Brain microvascular endothelial cell (primary cell): ENCODE results near the gene GIPC1.

ENCODE experiments used
- DNase-seq: peaks from one replicate; pipeline ENCODE4 v3.0.0-alpha.2; 2020
- H3K27ac ChIP-seq: fragments of 250-450 bp; sonication (Bioruptor Pico); 2 replicates; pipeline ENCODE4 v1.5.1; 2020; ENCODE audit warnings: mild to moderate bottlenecking, moderate library complexity
- H3K27me3 ChIP-seq: fragments of 250-450 bp; sonication (Bioruptor Pico); replicated peaks from 2 replicates; pipeline ENCODE4 v1.5.1; 2020; ENCODE audit warnings: mild to moderate bottlenecking
- H3K36me3 ChIP-seq: fragments of 250-450 bp; sonication (Bioruptor Pico); replicated peaks from 2 replicates; pipeline ENCODE4 v1.5.1; 2020; ENCODE audit warnings: mild to moderate bottlenecking
- H3K4me3 ChIP-seq: 2 replicates; pipeline ENCODE4 v1.5.1; 2011; ENCODE audit warnings: low read depth, mild to moderate bottlenecking, control low read depth, low read length, moderate library complexity
- in situ Hi-C: cut with HindIII; loops from 2 replicates; pipeline ENCODE4 v1.10.0; 2017; ENCODE audit warnings: low sequenced_read_pairs, low pct_ligation_motif_present
- TF ChIP-seq, protein P1 (sequence below): IDR thresholded peaks from 2 replicates; pipeline ENCODE4 v1.5.1; 2011; ENCODE audit warnings: low read depth, mild to moderate bottlenecking, moderate library complexity, low read length, control low read depth, inconsistent platforms; ENCODE audit errors: missing control alignments

The GIPC1 gene

DNA sequence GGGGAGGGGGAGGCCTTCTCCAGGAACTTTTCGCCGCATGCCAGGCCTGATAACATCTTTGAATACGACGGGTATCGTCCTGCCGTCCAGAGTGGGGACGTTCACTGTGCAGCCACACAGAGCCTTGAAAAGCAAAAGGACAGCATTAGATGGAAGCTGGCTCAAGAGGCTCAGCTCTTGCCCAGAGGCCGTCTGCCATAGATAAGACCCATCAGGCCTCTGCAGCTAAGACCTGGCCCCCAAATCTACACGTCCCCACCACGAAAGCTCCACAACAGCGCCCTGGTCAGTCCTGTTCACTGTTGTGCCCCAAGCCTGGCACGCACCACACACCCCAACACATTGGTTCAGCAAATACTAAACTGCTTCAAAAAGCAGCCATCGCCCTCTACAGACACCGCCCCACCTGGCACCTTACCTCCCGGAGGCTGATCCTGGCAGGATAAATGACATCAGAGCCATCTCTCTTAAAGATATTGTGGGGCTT lies 20.2 kb upstream of the GIPC1 start:
- peak overlapping the region; percentile 86 for H3K4me3 ChIP-seq
- in situ Hi-C loops: no loop called here
- TF ChIP-seq, protein P1, sequence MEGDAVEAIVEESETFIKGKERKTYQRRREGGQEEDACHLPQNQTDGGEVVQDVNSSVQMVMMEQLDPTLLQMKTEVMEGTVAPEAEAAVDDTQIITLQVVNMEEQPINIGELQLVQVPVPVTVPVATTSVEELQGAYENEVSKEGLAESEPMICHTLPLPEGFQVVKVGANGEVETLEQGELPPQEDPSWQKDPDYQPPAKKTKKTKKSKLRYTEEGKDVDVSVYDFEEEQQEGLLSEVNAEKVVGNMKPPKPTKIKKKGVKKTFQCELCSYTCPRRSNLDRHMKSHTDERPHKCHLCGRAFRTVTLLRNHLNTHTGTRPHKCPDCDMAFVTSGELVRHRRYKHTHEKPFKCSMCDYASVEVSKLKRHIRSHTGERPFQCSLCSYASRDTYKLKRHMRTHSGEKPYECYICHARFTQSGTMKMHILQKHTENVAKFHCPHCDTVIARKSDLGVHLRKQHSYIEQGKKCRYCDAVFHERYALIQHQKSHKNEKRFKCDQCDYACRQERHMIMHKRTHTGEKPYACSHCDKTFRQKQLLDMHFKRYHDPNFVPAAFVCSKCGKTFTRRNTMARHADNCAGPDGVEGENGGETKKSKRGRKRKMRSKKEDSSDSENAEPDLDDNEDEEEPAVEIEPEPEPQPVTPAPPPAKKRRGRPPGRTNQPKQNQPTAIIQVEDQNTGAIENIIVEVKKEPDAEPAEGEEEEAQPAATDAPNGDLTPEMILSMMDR: no peak
- H3K27me3 ChIP-seq: no peaks in the 10 kb centered on the region
- peaks cover 28% of the 10 kb centered on the region for H3K36me3 ChIP-seq
- H3K27ac ChIP-seq: no peak overlapping the region
- DNase-seq: no peak

DNA sequence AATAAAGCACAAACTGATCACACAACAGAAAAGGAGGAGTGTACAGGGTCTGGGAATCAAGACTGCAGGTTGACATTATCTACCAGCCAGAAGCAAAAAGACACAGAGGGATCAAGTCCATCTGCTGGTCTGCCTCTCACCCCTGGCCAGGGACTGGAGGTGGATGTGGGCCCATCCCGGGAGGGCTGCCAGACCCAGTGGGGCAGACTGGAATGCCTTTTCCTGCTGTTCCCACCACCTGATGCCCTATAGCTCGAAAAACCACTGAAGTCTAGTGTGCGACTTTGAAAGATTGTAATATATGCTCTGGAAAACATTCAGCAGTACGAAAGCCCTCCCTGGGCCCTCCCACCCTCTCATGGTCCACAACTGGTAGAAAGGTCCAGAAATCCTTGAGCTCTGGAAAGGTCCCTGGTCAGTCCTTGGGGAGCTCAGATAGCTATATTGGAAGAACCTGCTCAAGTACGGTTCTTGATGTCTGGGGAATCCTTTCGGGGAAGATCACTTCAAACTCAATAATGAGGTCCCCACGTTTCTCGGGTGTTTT lies 19.6 kb upstream of the GIPC1 start:
- no peak for DNase-seq
- in situ Hi-C loops: no loop called here
- Histone ChIP-seq H3K27me3 (no peaks in the 10 kb centered on the region), H3K27ac (no peak overlapping the region), H3K4me3 (no peak overlapping the region), H3K36me3 (peaks cover 28% of the 10 kb centered on the region)
- TF ChIP-seq, protein P1: no peak

DNA sequence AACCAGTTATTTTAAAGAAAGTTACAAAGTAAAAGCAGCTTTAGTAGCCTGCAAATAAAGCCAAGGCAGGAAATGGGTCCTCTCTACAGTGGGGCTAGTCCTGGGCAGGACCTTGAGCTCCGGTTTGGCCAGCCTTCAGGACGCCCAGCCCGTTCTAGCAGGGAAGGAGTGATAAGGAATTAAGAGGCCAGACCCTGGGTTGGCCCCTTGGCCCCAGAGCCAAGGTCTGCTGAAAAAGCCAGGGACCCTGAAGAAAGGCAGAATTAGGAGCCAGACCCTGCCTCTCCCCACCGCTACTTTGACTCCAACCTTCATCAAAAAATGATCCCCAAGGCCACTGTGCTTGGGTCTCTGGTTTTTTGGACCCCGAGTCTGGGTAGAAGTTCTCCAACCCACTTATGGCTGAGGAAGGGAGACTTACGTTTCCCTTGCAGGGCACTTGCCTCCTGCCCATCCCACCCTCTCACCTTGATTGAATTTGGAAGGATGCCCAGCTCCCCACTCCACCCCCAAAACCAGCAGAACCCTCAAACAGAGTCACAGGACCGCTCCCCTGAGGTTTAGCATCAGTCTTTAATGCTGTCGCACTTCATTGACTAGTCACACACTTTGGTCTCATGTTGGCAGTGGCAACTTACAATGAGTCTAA lies 18.4 kb upstream of the GIPC1 start:
- in situ Hi-C loops: no loop called here
- Histone ChIP-seq H3K4me3 (no peak overlapping the region), H3K27me3 (no peaks in the 10 kb centered on the region), H3K36me3 (peaks cover 28% of the 10 kb centered on the region), H3K27ac (no peak overlapping the region)
- TF ChIP-seq, protein P1: no peak
- DNase-seq: no peak

DNA sequence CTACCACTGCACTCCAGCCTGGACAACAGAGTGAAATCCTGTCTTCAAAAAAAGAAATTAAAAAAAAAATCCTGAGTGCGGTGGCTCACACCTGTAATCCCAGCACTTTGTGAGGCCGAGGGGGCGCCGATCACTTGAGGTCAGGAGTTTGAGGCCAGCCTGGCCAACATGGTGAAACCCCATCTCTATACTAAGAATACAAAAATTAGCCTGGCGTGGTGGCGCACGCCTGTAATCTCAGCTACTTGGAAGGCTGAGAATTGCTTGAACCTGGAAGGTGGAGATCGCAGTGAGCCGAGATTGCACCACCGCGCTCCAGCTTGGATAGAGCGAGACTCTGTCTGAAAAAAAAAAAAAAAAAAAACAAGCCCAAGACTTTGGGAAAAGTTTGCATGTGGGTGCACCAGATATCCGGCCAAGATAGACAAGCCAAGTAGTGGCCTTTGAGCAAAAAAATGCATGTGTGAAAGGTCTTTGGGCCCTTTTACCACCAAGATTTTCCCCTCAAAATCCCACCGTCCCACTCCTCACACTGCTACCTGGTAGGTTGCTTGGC lies 16.6 kb upstream of the GIPC1 start:
- no peaks in the 10 kb centered on the region for H3K27me3 ChIP-seq
- H3K4me3 ChIP-seq: no peak overlapping the region
- H3K27ac ChIP-seq: no peak overlapping the region
- TF ChIP-seq, protein P1: no peak
- DNase-seq: no peak
- in situ Hi-C loops: no loop called here
- H3K36me3 ChIP-seq: peaks cover 28% of the 10 kb centered on the region

DNA sequence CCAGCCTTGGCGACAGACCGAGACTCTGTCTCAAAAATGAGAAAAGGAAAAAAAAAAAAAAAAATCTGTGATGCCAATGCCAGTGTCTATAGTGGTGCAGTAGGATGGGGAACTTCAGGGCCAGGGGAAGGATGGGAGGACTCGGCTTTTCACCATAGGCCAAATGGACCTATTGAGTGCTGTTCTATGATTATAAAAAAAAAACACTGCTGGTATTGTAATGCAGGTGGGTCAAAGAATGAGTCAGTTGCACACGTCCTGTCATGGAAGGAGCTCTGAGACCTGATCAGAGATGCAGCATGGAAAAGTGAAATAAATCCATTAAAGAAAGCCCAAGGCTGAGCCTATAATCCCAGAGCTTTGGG lies 15.3 kb upstream of the GIPC1 start:
- TF ChIP-seq, protein P1: no peak
- H3K27me3 ChIP-seq: no peaks in the 10 kb centered on the region
- peak overlapping the region; percentile 48 for H3K27ac ChIP-seq
- no peak overlapping the region for H3K4me3 ChIP-seq
- no peak for DNase-seq
- peaks cover 21% of the 10 kb centered on the region for H3K36me3 ChIP-seq
- in situ Hi-C loops: no loop called here
